Kidney (tissue), 14 donors: Measurements from ENCODE around the gene GAL3ST1. TPM values are rescaled to one million over a fixed set of nuclear protein-coding genes. Genes with fewer than 3 reads are reported as not detected.

ENCODE experiments used
- DNase-seq, 5 donors: peaks; one replicate each; pipeline ENCODE4 v3.0.0-alpha.2; 2013 to 2020
- FAIRE-seq: peaks from 2 replicates; lab custom pipeline; 2012; peaks lifted over from hg19 to GRCh38; lab: Jason Lieb, UNC
- H3K27ac ChIP-seq, 2 donors: one replicate each; pipeline ENCODE4 v1.7.0; 2013; ENCODE audit warnings: low read depth in 2 of 2, low read length in 2 of 2, inconsistent platforms in 1 of 2
- H3K27me3 ChIP-seq: one replicate; pipeline ENCODE4 v1.7.1; 2013; ENCODE audit warnings: low read length, inconsistent platforms; ENCODE audit not compliant: control insufficient read depth, insufficient read depth
- H3K36me3 ChIP-seq, 3 donors: one replicate each; pipeline versions ENCODE4 v1.7.0 to v1.7.1; 2013; ENCODE audit warnings: low read length in 3 of 3, control low read depth in 1 of 3, inconsistent platforms in 1 of 3; ENCODE audit not compliant: insufficient read depth in 3 of 3, control insufficient read depth in 2 of 3
- H3K4me1 ChIP-seq, 3 donors: one replicate each; pipeline versions ENCODE4 v1.7.0 to v1.7.1; 2013; ENCODE audit warnings: low read length in 3 of 3, inconsistent platforms in 1 of 3, low read depth in 1 of 3; ENCODE audit not compliant: control insufficient read depth in 2 of 3, insufficient read depth in 2 of 3
- H3K4me3 ChIP-seq, 3 donors: one replicate each; pipeline versions ENCODE4 v1.7.0 to v1.8.1; 2013; ENCODE audit warnings: low read length in 3 of 3, control low read depth in 1 of 3, inconsistent platforms in 1 of 3
- H3K9ac ChIP-seq, 3 donors: one replicate each; pipeline versions ENCODE4 v1.7.0 to v1.7.1; 2013; ENCODE audit warnings: low read length in 3 of 3, control low read depth in 1 of 3, inconsistent platforms in 1 of 3
- H3K9me3 ChIP-seq, 3 donors: one replicate each; pipeline versions ENCODE4 v1.7.0 to v1.7.1; 2013; ENCODE audit warnings: low read length in 3 of 3, control low read depth in 1 of 3, inconsistent platforms in 1 of 3; ENCODE audit not compliant: control insufficient read depth in 2 of 3, insufficient read depth in 1 of 3
- CTCF ChIP-seq: IDR thresholded peaks from 3 replicates; pipeline ENCODE4 v1.5.1; 2012; ENCODE audit warnings: mild to moderate bottlenecking, moderate library complexity, borderline replicate concordance; ENCODE audit not compliant: insufficient read depth; ENCODE audit errors: extremely low read depth
- intact Hi-C: fragments of 100-400 bp; cut with DNase I; formaldehyde crosslinking; loops from one replicate; pipeline ENCODE4 v1.11.1; 2022
- polyA plus RNA-seq: library from polyadenylated mRNA; stranded (reverse); fragments of 350-450 nt; fragmentation: Illumina TruSeq; extraction: RNeasy Lipid Tissue Mini Kit (QIAGEN cat#74804); gene quantifications from one replicate; pipeline ENCODE4 v1.2.3, GENCODE V29; 2014; ENCODE audit warnings: low read depth, low replicate concordance; ENCODE audit not compliant: insufficient read depth
- total RNA-seq: library from RNA; stranded (reverse); fragmentation: NEBNext Ultra II Directional; extraction: Animal tissue kit (Norgen Biotek cat#: 25700); gene quantifications from one replicate; pipeline ENCODE4 v1.2.1, GENCODE V29; 2021
- donor health status: control.
- donor health status: control.
- donor health status: control.
- donor health status: control.
- donor health status: control.
- donor health status: DM: yes; HTN: yes; CAD: no.
- donor health status: Normal renal cell carcinoma (clear cell type).

Gene GAL3ST1
- total and polyA plus RNA-seq, 2 donors from 2014 or later, result 16.1 to 34.3 TPM

- no peaks in the 10 kb centered on the region for H3K9me3 ChIP-seq
- H3K9ac ChIP-seq, result peak overlapping the region in 1 of 3 donors; percentile 57
- intact Hi-C loops, result no loop called here
- H3K27me3 ChIP-seq, result no peaks in the 10 kb centered on the region
- peak overlapping the region in 1 of 2 donors; percentile 19 for H3K27ac ChIP-seq
- no peak for TF ChIP-seq CTCF
- FAIRE-seq, result no peak
- H3K4me1 ChIP-seq, result peaks cover 3 to 23% (median 11%) of the 10 kb centered on the region in 3 donors
- peaks cover 0 to 13% (median 13%) of the 10 kb centered on the region in 3 donors for H3K36me3 ChIP-seq
- DNase-seq, result peak in 1 of 5 donors; percentile 37
- peak overlapping the region in 1 of 3 donors; percentile 74 for H3K4me3 ChIP-seq
Observed at GRCh38 chr22:30609260-30610185, 35.1 kb upstream of the GAL3ST1 start.

GRCh38 chr22:30607939-30608338 is 33.5 kb upstream of the GAL3ST1 start:
- Histone ChIP-seq H3K9ac (peak overlapping the region in 1 of 3 donors; percentile 47), H3K27ac (no peak overlapping the region), H3K4me3 (peak overlapping the region in 2 of 3 donors; percentile 36 to 74), H3K36me3 (peaks cover 0 to 7% (median 4%) of the 10 kb centered on the region in 3 donors), H3K9me3 (no peaks in the 10 kb centered on the region), H3K27me3 (no peaks in the 10 kb centered on the region), H3K4me1 (peaks cover 3 to 23% (median 11%) of the 10 kb centered on the region in 3 donors)
- intact Hi-C loops, result no loop called here
- FAIRE-seq, result no peak
- peak in 1 of 5 donors; percentile 10 for DNase-seq
- no peak for TF ChIP-seq CTCF

DNA sequence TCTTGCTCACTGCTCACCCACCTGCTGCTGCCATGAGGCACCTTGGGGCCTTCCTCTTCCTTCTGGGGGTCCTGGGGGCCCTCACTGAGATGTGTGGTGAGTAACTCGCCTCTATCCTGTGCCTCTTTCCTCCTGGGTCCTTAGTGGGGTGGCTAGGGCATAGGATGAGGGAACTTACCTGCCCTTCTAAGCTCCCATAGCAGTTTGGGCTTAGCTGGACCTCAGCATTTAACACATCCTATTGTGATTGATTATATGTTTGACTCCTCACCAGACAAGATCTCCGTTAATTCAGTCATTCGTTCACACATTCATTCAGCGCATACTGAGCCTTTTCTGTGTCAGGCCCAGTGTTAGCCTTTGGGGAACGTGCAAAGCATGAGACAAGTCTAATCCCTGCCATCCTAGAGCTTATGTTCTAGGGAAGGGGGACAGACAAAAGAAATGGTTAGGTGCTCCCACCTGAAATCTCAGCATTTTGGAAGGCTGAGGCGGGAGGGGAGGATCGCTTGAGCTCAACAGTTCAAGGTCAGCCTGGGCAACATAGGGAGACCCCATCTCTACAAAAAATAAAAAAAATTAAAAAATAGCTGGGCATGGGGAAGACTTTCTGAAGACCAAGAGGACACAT is 33.0 kb upstream of the GAL3ST1 start:
- DNase-seq (no peak), FAIRE-seq (no peak)
- peaks cover 0 to 7% (median 0%) of the 10 kb centered on the region in 3 donors for H3K36me3 ChIP-seq
- no peaks in the 10 kb centered on the region for H3K9me3 ChIP-seq
- no peak for TF ChIP-seq CTCF
- peak overlapping the region; percentile 0 to 73 (median 70) for H3K9ac ChIP-seq
- H3K4me3 ChIP-seq, result peak overlapping the region; percentile 74 to 94 (median 80)
- intact Hi-C loops, result no loop called here
- H3K4me1 ChIP-seq, result peaks cover 3 to 23% (median 11%) of the 10 kb centered on the region in 3 donors
- no peaks in the 10 kb centered on the region for H3K27me3 ChIP-seq
- peak overlapping the region; percentile 69 to 84 for H3K27ac ChIP-seq
